SU-DHL-6 (cell line): ENCODE measurements around the gene ANKRD27.
A peak's percentile ranks its signal among the peaks of the same experiment; 100 is the strongest.

Experiments
- H2AFZ ChIP-seq: fragments of 200-600 bp; sonication (generic); 2 replicates; pipeline ENCODE4 v1.6.1; 2014; ENCODE audit warnings: low read depth, mild to moderate bottlenecking, moderate library complexity, mixed read lengths, antibody characterized with exemption, low read length; ENCODE audit not compliant: severe bottlenecking
- H3F3A ChIP-seq: fragments of 200-600 bp; shearing (Covaris generic); 2 replicates; pipeline ENCODE4 v1.6.0; 2016; ENCODE audit warnings: antibody characterized with exemption, mild to moderate bottlenecking; ENCODE audit not compliant: insufficient read depth
- H3K27ac ChIP-seq: fragments of 200-600 bp; sonication (generic); 2 replicates; pipeline ENCODE4 v1.5.1; 2016; ENCODE audit warnings: low read depth, mild to moderate bottlenecking, low read length, moderate library complexity, mixed read lengths
- H3K27me3 ChIP-seq: fragments of 200-600 bp; sonication (generic), shearing (Covaris generic); 2 replicates; pipeline ENCODE4 v1.6.0; 2014; ENCODE audit warnings: mild to moderate bottlenecking, low read length
- H3K36me3 ChIP-seq: fragments of 200-600 bp; sonication (generic); 2 replicates; pipeline ENCODE4 v1.6.1; 2014; ENCODE audit warnings: mild to moderate bottlenecking, low read length, mixed read lengths
- H3K4me2 ChIP-seq: fragments of 300-600, 200-600 bp; shearing (Covaris generic), sonication (generic); 2 replicates; pipeline ENCODE4 v1.6.0; 2014; ENCODE audit warnings: low read length, low read depth, mild to moderate bottlenecking; ENCODE audit not compliant: poor library complexity, severe bottlenecking
- H3K4me3 ChIP-seq: fragments of 200-600 bp; sonication (generic); 2 replicates; pipeline ENCODE4 v1.5.1; 2014; ENCODE audit warnings: antibody characterized with exemption, low read length, mild to moderate bottlenecking, mixed read lengths; ENCODE audit not compliant: insufficient read depth, poor library complexity, severe bottlenecking
- H3K79me2 ChIP-seq: fragments of 200-600 bp; sonication (generic); 2 replicates; pipeline ENCODE4 v1.6.1; 2014; ENCODE audit warnings: mild to moderate bottlenecking, low read length, moderate library complexity; ENCODE audit not compliant: insufficient read depth
- H3K9ac ChIP-seq: fragments of 200-600 bp; sonication (generic); 2 replicates; pipeline ENCODE4 v1.7.0; 2014; ENCODE audit warnings: mild to moderate bottlenecking, low read length
- H3K9me2 ChIP-seq: fragments of 200-600 bp; sonication (generic); replicated peaks from 2 replicates; pipeline ENCODE4 v1.6.1; 2014; ENCODE audit warnings: low read length; ENCODE audit not compliant: insufficient read depth
- H3K9me3 ChIP-seq: fragments of 200-600 bp; sonication (generic); 2 replicates; pipeline ENCODE4 v1.6.1; 2014; ENCODE audit warnings: low read length, mixed read lengths; ENCODE audit not compliant: insufficient read depth
- H4K20me1 ChIP-seq: fragments of 200-600 bp; sonication (generic); 2 replicates; pipeline ENCODE4 v1.6.1; 2014; ENCODE audit warnings: low read depth, mild to moderate bottlenecking, antibody characterized with exemption, low read length, moderate library complexity, mixed read lengths
- EZH2phosphoT487 ChIP-seq: fragments of 200-600 bp; sonication (generic), shearing (Covaris generic); conservative IDR thresholded peaks from 2 replicates; pipeline ENCODE4 v1.6.1; 2018; ENCODE audit warnings: mild to moderate bottlenecking, antibody characterized with exemption, low read length, moderate library complexity, mixed read lengths
- TF ChIP-seq, protein P1 (sequence below): fragments of 200-600 bp; sonication (generic); IDR thresholded peaks from one replicate; pipeline ENCODE4 v1.5.1; 2017; ENCODE audit warnings: antibody characterized with exemption, mild to moderate bottlenecking, low read length, moderate library complexity; ENCODE audit not compliant: insufficient read depth, poor library complexity, severe bottlenecking

Gene ANKRD27

GRCh38 chr19:32676895-32677359 is 1.9 kb upstream of the ANKRD27 start:
- H3F3A ChIP-seq: no peaks in the 10 kb centered on the region
- peaks cover 30% of the 10 kb centered on the region for H3K79me2 ChIP-seq
- peaks cover 13% of the 10 kb centered on the region; the same call in 1 of the 2 replicates for H4K20me1 ChIP-seq
- H2AFZ ChIP-seq: no peak overlapping the region
- no peaks in the 10 kb centered on the region for H3K36me3 ChIP-seq
- no peaks in the 10 kb centered on the region for H3K9me3 ChIP-seq
- no peak for TF ChIP-seq EZH2phosphoT487
- no peak overlapping the region for H3K27ac ChIP-seq
- no peak overlapping the region for H3K9ac ChIP-seq
- H3K4me3 ChIP-seq: no peak overlapping the region
- no peaks in the 10 kb centered on the region for H3K27me3 ChIP-seq
- no peaks in the 10 kb centered on the region for H3K9me2 ChIP-seq
- no peak overlapping the region for H3K4me2 ChIP-seq

GRCh38 chr19:32676186-32676894 is 1.4 kb upstream of the ANKRD27 start:
- TF ChIP-seq, protein P1, sequence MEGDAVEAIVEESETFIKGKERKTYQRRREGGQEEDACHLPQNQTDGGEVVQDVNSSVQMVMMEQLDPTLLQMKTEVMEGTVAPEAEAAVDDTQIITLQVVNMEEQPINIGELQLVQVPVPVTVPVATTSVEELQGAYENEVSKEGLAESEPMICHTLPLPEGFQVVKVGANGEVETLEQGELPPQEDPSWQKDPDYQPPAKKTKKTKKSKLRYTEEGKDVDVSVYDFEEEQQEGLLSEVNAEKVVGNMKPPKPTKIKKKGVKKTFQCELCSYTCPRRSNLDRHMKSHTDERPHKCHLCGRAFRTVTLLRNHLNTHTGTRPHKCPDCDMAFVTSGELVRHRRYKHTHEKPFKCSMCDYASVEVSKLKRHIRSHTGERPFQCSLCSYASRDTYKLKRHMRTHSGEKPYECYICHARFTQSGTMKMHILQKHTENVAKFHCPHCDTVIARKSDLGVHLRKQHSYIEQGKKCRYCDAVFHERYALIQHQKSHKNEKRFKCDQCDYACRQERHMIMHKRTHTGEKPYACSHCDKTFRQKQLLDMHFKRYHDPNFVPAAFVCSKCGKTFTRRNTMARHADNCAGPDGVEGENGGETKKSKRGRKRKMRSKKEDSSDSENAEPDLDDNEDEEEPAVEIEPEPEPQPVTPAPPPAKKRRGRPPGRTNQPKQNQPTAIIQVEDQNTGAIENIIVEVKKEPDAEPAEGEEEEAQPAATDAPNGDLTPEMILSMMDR: no peak
- no peak for TF ChIP-seq EZH2phosphoT487
- no peaks in the 10 kb centered on the region for H3K36me3 ChIP-seq
- no peaks in the 10 kb centered on the region for H3F3A ChIP-seq
- 0 out of 2 replicates have a peak overlapping the region, but pooled peaks have one; percentile 81 for H3K9ac ChIP-seq
- H3K27me3 ChIP-seq: no peaks in the 10 kb centered on the region
- peak overlapping the region; percentile 62 for H3K4me3 ChIP-seq
- H2AFZ ChIP-seq: peak overlapping the region; percentile 71
- H3K4me2 ChIP-seq: peak overlapping the region; percentile 68
- H3K9me2 ChIP-seq: no peaks in the 10 kb centered on the region
- no peaks in the 10 kb centered on the region for H3K9me3 ChIP-seq
- peaks cover 36% of the 10 kb centered on the region for H3K79me2 ChIP-seq
- H3K27ac ChIP-seq: no peak overlapping the region
- peaks cover 13% of the 10 kb centered on the region; the same call in 1 of the 2 replicates for H4K20me1 ChIP-seq

DNA sequence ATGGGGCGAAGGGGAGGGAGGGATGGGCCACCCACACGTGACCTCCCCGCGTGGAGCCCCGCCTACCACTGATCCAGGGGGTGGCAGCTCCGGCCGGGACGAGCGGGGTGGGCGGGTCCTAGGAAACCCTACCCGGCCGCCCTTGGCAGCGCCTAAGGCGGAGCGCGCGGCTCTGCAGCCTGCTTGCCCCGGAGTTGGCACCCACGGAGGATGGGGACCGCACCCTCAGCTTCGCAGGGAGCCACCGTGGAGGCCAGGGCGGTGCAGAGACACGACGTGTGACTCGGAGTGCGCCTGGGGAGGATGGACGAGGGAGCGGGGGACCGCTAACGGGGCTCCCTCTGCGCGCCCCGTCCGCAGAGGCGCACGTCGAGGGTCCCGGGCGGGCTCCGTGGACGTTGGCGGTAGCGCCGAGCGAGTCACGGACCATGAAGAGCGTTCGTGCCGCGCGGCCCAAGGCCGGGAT is 773 bp upstream of the ANKRD27 start, which contains the start of gene RGS9BP:
TSS of gene RGS9BP (plus strand) at position 129 of the 466 bp plus-strand sequence. CDS start 416 bp downstream, outside the sequence.
- peak within 1 kb of the TSS; percentile 38 for H3K27ac ChIP-seq
- no peaks in the 10 kb centered on the region for H3K9me2 ChIP-seq
- H4K20me1 ChIP-seq: peaks cover 13% of the 10 kb centered on the region; the same call in 1 of the 2 replicates
- TF ChIP-seq EZH2phosphoT487: no peak
- TF ChIP-seq, protein P1: no peak
- no peaks in the 10 kb centered on the region for H3K9me3 ChIP-seq
- H3F3A ChIP-seq: no peaks in the 10 kb centered on the region
- H3K4me3 ChIP-seq: peak within 1 kb of the TSS; percentile 85
- H2AFZ ChIP-seq: peak within 1 kb of the TSS; percentile 71
- H3K36me3 ChIP-seq: no peaks in the 10 kb centered on the region
- peak within 1 kb of the TSS; percentile 81 for H3K9ac ChIP-seq
- H3K4me2 ChIP-seq: peak within 1 kb of the TSS; percentile 68
- H3K79me2 ChIP-seq: peaks cover 42% of the 10 kb centered on the region
- H3K27me3 ChIP-seq: no peaks in the 10 kb centered on the region
